ENCODE results near the gene PLCG1.
"Not testable (repeated sequence)": the region's sequence is repeated elsewhere in the genome, so short reads cannot be mapped to it uniquely, and the experiment has no call there.

PLCG1 gene

GRCh38 chr20:41125530-41126457 is 11.5 kb upstream of the PLCG1 start:
- DNase-seq (ENCODE audit: low spot score): no peak

GRCh38 chr20:41126719-41127118 is 10.6 kb upstream of the PLCG1 start:
- no peak for TF ChIP-seq CTCF (IDR thresholded peaks at IDR 0.05; ENCODE audit: extremely low read depth, missing control alignments)
- DNase-seq (ENCODE audit: low spot score): no peak

More at GRCh38 chr20:41125530-41126457, 11.5 kb upstream of the PLCG1 start:
- TF ChIP-seq CTCF (IDR thresholded peaks at IDR 0.05; ENCODE audit: extremely low read depth, missing control alignments): no peak

GRCh38 chr20:41128317-41128716 is 9.0 kb upstream of the PLCG1 start:
- DNase-seq (ENCODE audit: low spot score): not testable (repeated sequence)

- no peak for DNase-seq (ENCODE audit: low spot score)
- no peak for TF ChIP-seq CTCF (IDR thresholded peaks at IDR 0.05; ENCODE audit: extremely low read depth, missing control alignments)
Measured at GRCh38 chr20:41131594-41132387, 5.6 kb upstream of the PLCG1 start.

- not testable (repeated sequence) for DNase-seq (ENCODE audit: low spot score)
Measured at GRCh38 chr20:41132388-41132775, 5.0 kb upstream of the PLCG1 start.

GRCh38 chr20:41133709-41134361 is 3.5 kb upstream of the PLCG1 start:
- peak; percentile 89 for DNase-seq (ENCODE audit: low spot score)
- TF ChIP-seq CTCF (IDR thresholded peaks at IDR 0.05; ENCODE audit: extremely low read depth, missing control alignments): no peak

GRCh38 chr20:41134362-41135186 is 2.8 kb upstream of the PLCG1 start:
- no peak for DNase-seq (ENCODE audit: low spot score)
- no peak for TF ChIP-seq CTCF (IDR thresholded peaks at IDR 0.05; ENCODE audit: extremely low read depth, missing control alignments)

Measured in GM20000 (cell line).